MCF 10A (cell line): ENCODE measurements around the gene THRB. TPM values are rescaled to one million over a fixed set of nuclear protein-coding genes. Genes with fewer than 3 reads are reported as not detected.
"Not testable (repeated sequence)": the region's sequence is repeated elsewhere in the genome, so short reads cannot be mapped to it uniquely, and the experiment has no call there.

Source experiments
- BruUV-seq: library from RNA; stranded (reverse); fragments of 400-500 nt; replicated peaks from 2 replicates; lab custom pipeline; 2021; lab: Mats Ljungman, UMichigan
- CTCF ChIA-PET: fragments of 300-600 bp; sonication (Branson Sonifier 250); formaldehyde crosslinking; extraction: SDS; loops from one replicate; lab custom pipeline; 2021; ENCODE audit warnings: antibody characterized with exemption, inconsistent platforms; lab: Yijun Ruan, JAX
- POLR2A ChIA-PET: fragments of 300-600, 350-650 bp; sonication (Branson Sonifier 250); formaldehyde crosslinking; extraction: SDS; loops from one replicate; lab custom pipeline; 2020; ENCODE audit warnings: antibody characterized with exemption, inconsistent platforms; lab: Yijun Ruan, JAX
- DNase-seq: peaks from one replicate; pipeline ENCODE4 v3.0.0-alpha.2; 2018; ENCODE audit not compliant: unreplicated experiment
- H3K27ac Mint-ChIP-seq: one replicate; pipeline ENCODE4 v1.8.0; 2022; ENCODE audit warnings: mild to moderate bottlenecking, low read depth, mixed read lengths; ENCODE audit not compliant: unreplicated experiment
- H3K27me3 Mint-ChIP-seq: one replicate; pipeline ENCODE4 v1.8.0; 2022; ENCODE audit warnings: mixed read lengths; ENCODE audit not compliant: insufficient read depth, unreplicated experiment
- H3K36me3 Mint-ChIP-seq: one replicate; pipeline ENCODE4 v1.8.0; 2022; ENCODE audit warnings: mild to moderate bottlenecking, moderate library complexity, mixed read lengths; ENCODE audit not compliant: insufficient read depth, unreplicated experiment
- H3K4me1 Mint-ChIP-seq: one replicate; pipeline ENCODE4 v1.8.0; 2022; ENCODE audit warnings: mixed read lengths; ENCODE audit not compliant: insufficient read depth, unreplicated experiment
- H3K4me3 Mint-ChIP-seq: one replicate; pipeline ENCODE4 v1.8.0; 2022; ENCODE audit warnings: mild to moderate bottlenecking, moderate library complexity, mixed read lengths; ENCODE audit not compliant: unreplicated experiment
- H3K9me3 Mint-ChIP-seq: one replicate; pipeline ENCODE4 v1.8.0; 2022; ENCODE audit warnings: mixed read lengths; ENCODE audit not compliant: unreplicated experiment
- CTCF ChIP-seq: fragments of 200-600 bp; IDR thresholded peaks from one replicate; pipeline ENCODE4 v1.8.0; 2022; ENCODE audit warnings: antibody characterized with exemption, mild to moderate bottlenecking; ENCODE audit not compliant: unreplicated experiment
- intact Hi-C: fragments of 100-400 bp; cut with micrococcal nuclease; formaldehyde crosslinking; loops from 2 replicates; pipeline ENCODE4 v1.14.1; 2022
- total RNA-seq: library from RNA; stranded (reverse); gene quantifications from 2 replicates; pipeline ENCODE4 v1.2.3, GENCODE V29; 2022

THRB gene
- total RNA-seq, 1 experiment from 2014 or later = 4.2 TPM

- Mint-ChIP-seq H3K27me3 (no peaks in the 10 kb centered on the region), H3K9me3 (no peaks in the 10 kb centered on the region), H3K36me3 (no peaks in the 10 kb centered on the region), H3K27ac (no peak overlapping the region), H3K4me1 (peaks cover 27% of the 10 kb centered on the region), H3K4me3 (no peak overlapping the region)
- intact Hi-C loops = no loop called here
- no peak for TF ChIP-seq CTCF
- ChIA-PET POLR2A (interaction anchor here (0.7 to 1.7 kb wide), 2 partner anchors 28 to 608 kb away, joined by 3 to 6 read pairs; no protein-coding TSS in a partner anchor), CTCF (interaction anchor here (0.6 to 1.5 kb wide), 6 partner anchors 12 to 951 kb away, joined by 3 to 6 read pairs (median 4); no protein-coding TSS in a partner anchor)
- DNase-seq = no peak
- BruUV-seq = no TSS peak
Observed at GRCh38 chr3:24100696-24101402, 393.8 kb downstream of the THRB start.

GRCh38 chr3:24096695-24097290, 397.9 kb downstream of the THRB start:
- BruUV-seq = no TSS peak
- intact Hi-C loops = no loop called here
- no peaks in the 10 kb centered on the region for H3K27me3 Mint-ChIP-seq
- no peak overlapping the region for H3K27ac Mint-ChIP-seq
- no peaks in the 10 kb centered on the region for H3K36me3 Mint-ChIP-seq
- TF ChIP-seq CTCF = no peak
- no peak for DNase-seq
- ChIA-PET POLR2A (interaction anchor here (0.7 kb wide), 1 partner anchor 31 kb away, joined by 3 read pairs; no protein-coding TSS in a partner anchor), CTCF (interaction anchor here (0.7 to 0.9 kb wide), 2 partner anchors 8 to 19 kb away, joined by 3 to 4 read pairs; no protein-coding TSS in a partner anchor)
- H3K4me1 Mint-ChIP-seq = peaks cover 16% of the 10 kb centered on the region
- H3K9me3 Mint-ChIP-seq = no peaks in the 10 kb centered on the region
- no peak overlapping the region for H3K4me3 Mint-ChIP-seq

- Mint-ChIP-seq H3K27me3 (no peaks in the 10 kb centered on the region), H3K4me1 (peaks cover 10% of the 10 kb centered on the region), H3K27ac (no peak overlapping the region), H3K4me3 (no peak overlapping the region), H3K9me3 (no peaks in the 10 kb centered on the region), H3K36me3 (no peaks in the 10 kb centered on the region)
- POLR2A ChIA-PET = interaction anchor here (0.7 kb wide), 1 partner anchor 32 kb away, joined by 3 read pairs; no protein-coding TSS in a partner anchor
- intact Hi-C loops = no loop called here
- DNase-seq = no peak
- TF ChIP-seq CTCF = no peak
- no TSS peak for BruUV-seq
- CTCF ChIA-PET = interaction anchor here (0.7 kb wide), 1 partner anchor 19 kb away, joined by 3 read pairs; no protein-coding TSS in a partner anchor
Observed at GRCh38 chr3:24096271-24096670, 398.4 kb downstream of the THRB start.

- H3K9me3 Mint-ChIP-seq, BruUV-seq, DNase-seq, CTCF ChIA-PET, H3K4me3 Mint-ChIP-seq, H3K36me3 Mint-ChIP-seq, H3K4me1 Mint-ChIP-seq, H3K27ac Mint-ChIP-seq, H3K27me3 Mint-ChIP-seq, intact Hi-C loops, POLR2A ChIA-PET: not testable (repeated sequence)
Observed at GRCh38 chr3:24094818-24095217, 399.8 kb downstream of the THRB start.
